ENCODE results near the gene CDKN2B. TPM values are rescaled to one million over a fixed set of nuclear protein-coding genes. Genes with fewer than 3 reads are reported as not detected.
A peak's percentile ranks its signal among the peaks of the same experiment; 100 is the strongest.

The CDKN2B gene
- total and polyA plus RNA-seq, 2 of the 13 experiments (the other 11 are each of a cell fraction or from before 2014, with no cell fraction given) = 1.4 to 1.5 TPM

DNA sequence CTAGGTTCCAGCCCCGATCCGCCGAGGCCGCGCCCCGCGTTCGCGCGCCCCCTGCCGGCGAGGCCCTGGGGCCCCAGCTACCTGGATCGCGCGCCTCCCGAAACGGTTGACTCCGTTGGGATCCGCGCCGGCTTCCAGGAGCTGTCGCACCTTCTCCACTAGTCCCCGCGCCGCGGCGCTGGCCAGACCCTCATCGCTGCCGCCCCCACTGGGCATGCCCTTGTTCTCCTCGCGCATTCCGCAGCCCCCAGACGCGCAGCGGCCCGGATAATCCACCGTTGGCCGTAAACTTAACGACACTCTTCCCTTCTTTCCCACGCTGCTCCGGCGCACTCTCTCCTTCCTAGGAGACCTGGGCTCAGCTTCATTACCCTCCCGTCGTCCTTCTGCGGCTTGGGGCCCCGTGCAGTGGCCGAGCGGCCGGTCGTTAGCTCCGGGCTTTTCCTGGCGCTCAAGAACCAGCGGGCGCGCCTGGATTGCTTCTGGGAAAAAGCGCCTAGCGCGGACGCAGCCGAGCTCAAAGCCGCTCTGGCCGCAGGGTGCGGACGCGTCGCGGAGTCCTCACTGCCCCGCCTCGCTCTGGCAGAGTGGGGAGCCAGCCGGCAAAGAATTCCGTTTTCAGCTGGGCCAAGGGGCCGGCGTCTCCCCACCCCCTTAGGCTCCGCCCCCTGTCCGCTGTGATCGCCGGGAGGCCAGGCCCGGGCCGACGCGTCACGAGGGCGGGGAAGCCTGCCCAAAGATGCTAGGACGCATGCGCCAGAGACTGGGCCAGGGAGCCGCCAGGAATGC lies at the start of gene CDKN2B (continued):
- TF ChIP-seq, protein P1, sequence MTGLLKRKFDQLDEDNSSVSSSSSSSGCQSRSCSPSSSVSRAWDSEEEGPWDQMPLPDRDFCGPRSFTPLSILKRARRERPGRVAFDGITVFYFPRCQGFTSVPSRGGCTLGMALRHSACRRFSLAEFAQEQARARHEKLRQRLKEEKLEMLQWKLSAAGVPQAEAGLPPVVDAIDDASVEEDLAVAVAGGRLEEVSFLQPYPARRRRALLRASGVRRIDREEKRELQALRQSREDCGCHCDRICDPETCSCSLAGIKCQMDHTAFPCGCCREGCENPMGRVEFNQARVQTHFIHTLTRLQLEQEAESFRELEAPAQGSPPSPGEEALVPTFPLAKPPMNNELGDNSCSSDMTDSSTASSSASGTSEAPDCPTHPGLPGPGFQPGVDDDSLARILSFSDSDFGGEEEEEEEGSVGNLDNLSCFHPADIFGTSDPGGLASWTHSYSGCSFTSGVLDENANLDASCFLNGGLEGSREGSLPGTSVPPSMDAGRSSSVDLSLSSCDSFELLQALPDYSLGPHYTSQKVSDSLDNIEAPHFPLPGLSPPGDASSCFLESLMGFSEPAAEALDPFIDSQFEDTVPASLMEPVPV (CRISPR knock-in tag; IDR thresholded peaks at IDR 0.05) = peak; percentile 60; the same call in 1 of the 2 replicates
- TF ChIP-seq ZNF776 (CRISPR knock-in tag; IDR thresholded peaks at IDR 0.05) (no peak), SETDB1 (CRISPR knock-in tag; IDR thresholded peaks at IDR 0.05; ENCODE audit: borderline replicate concordance) (no peak), CENPX (CRISPR knock-in tag; IDR thresholded peaks at IDR 0.05) (no peak), TSC22D2 (CRISPR knock-in tag; IDR thresholded peaks at IDR 0.05; ENCODE audit: borderline replicate concordance) (no peak), SALL2 (CRISPR knock-in tag; IDR thresholded peaks at IDR 0.05) (no peak), KLF11 (CRISPR knock-in tag; IDR thresholded peaks at IDR 0.05) (no peak), ZNF207 (IDR thresholded peaks at IDR 0.05; ENCODE audit: borderline replicate concordance) (no peak), GTF3A (CRISPR knock-in tag; conservative IDR thresholded peaks at IDR 0.05) (peak; percentile 66; the same call in 1 of the 2 replicates)
- TF ChIP-seq, protein P2, sequence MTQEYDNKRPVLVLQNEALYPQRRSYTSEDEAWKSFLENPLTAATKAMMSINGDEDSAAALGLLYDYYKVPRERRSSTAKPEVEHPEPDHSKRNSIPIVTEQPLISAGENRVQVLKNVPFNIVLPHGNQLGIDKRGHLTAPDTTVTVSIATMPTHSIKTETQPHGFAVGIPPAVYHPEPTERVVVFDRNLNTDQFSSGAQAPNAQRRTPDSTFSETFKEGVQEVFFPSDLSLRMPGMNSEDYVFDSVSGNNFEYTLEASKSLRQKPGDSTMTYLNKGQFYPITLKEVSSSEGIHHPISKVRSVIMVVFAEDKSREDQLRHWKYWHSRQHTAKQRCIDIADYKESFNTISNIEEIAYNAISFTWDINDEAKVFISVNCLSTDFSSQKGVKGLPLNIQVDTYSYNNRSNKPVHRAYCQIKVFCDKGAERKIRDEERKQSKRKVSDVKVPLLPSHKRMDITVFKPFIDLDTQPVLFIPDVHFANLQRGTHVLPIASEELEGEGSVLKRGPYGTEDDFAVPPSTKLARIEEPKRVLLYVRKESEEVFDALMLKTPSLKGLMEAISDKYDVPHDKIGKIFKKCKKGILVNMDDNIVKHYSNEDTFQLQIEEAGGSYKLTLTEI (CRISPR knock-in tag; conservative IDR thresholded peaks at IDR 0.05) = no peak
- TF ChIP-seq, protein P3, sequence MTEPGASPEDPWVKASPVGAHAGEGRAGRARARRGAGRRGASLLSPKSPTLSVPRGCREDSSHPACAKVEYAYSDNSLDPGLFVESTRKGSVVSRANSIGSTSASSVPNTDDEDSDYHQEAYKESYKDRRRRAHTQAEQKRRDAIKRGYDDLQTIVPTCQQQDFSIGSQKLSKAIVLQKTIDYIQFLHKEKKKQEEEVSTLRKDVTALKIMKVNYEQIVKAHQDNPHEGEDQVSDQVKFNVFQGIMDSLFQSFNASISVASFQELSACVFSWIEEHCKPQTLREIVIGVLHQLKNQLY (CRISPR knock-in tag; IDR thresholded peaks at IDR 0.05) = no peak
- TF ChIP-seq, protein P4, sequence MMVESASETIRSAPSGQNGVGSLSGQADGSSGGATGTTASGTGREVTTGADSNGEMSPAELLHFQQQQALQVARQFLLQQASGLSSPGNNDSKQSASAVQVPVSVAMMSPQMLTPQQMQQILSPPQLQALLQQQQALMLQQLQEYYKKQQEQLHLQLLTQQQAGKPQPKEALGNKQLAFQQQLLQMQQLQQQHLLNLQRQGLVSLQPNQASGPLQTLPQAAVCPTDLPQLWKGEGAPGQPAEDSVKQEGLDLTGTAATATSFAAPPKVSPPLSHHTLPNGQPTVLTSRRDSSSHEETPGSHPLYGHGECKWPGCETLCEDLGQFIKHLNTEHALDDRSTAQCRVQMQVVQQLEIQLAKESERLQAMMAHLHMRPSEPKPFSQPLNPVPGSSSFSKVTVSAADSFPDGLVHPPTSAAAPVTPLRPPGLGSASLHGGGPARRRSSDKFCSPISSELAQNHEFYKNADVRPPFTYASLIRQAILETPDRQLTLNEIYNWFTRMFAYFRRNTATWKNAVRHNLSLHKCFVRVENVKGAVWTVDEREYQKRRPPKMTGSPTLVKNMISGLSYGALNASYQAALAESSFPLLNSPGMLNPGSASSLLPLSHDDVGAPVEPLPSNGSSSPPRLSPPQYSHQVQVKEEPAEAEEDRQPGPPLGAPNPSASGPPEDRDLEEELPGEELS (CRISPR knock-in tag; IDR thresholded peaks at IDR 0.05) = no peak
- TF ChIP-seq, protein P5, sequence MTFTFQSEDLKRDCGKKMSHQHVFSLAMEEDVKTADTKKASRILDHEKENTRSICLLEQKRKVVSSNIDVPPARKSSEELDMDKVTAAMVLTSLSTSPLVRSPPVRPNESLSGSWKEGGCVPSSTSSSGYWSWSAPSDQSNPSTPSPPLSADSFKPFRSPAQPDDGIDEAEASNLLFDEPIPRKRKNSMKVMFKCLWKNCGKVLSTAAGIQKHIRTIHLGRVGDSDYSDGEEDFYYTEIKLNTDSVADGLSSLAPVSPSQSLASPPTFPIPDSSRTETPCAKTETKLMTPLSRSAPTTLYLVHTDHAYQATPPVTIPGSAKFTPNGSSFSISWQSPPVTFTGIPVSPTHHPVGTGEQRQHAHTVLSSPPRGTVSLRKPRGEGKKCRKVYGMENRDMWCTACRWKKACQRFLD (CRISPR knock-in tag; IDR thresholded peaks at IDR 0.05; ENCODE audit: borderline replicate concordance) = peak; percentile 70; the same call in 1 of the 2 replicates
- TF ChIP-seq, protein P6, sequence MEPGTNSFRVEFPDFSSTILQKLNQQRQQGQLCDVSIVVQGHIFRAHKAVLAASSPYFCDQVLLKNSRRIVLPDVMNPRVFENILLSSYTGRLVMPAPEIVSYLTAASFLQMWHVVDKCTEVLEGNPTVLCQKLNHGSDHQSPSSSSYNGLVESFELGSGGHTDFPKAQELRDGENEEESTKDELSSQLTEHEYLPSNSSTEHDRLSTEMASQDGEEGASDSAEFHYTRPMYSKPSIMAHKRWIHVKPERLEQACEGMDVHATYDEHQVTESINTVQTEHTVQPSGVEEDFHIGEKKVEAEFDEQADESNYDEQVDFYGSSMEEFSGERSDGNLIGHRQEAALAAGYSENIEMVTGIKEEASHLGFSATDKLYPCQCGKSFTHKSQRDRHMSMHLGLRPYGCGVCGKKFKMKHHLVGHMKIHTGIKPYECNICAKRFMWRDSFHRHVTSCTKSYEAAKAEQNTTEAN (CRISPR knock-in tag; conservative IDR thresholded peaks at IDR 0.05) = 0 out of 2 replicates have a peak, but pooled peaks have one; percentile 13
- TF ChIP-seq, protein P7, sequence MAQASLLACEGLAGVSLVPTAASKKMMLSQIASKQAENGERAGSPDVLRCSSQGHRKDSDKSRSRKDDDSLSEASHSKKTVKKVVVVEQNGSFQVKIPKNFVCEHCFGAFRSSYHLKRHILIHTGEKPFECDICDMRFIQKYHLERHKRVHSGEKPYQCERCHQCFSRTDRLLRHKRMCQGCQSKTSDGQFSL (CRISPR knock-in tag; IDR thresholded peaks at IDR 0.05) = no peak
